BJ (cell line): Measurements from ENCODE around the gene LAMP1. TPM values are rescaled to one million over a fixed set of nuclear protein-coding genes. Genes with fewer than 3 reads are reported as not detected.

ENCODE experiments used
- CTCF ChIA-PET: fragments of 350-600 bp; formaldehyde crosslinking; extraction: SDS; loops from one replicate; lab custom pipeline; 2021; ENCODE audit warnings: antibody characterized with exemption, inconsistent platforms; lab: Yijun Ruan, JAX
- POLR2A ChIA-PET: fragments of 300-600 bp; sonication (Branson Sonifier 250); formaldehyde crosslinking; extraction: SDS; loops from one replicate; lab custom pipeline; 2021; ENCODE audit warnings: antibody characterized with exemption; lab: Charles Lee
- DNase-seq: peaks from one replicate; pipeline ENCODE4 v3.0.0-alpha.2; 2011; ENCODE audit warnings: low read depth
- H3K27me3 ChIP-seq: 2 replicates; pipeline ENCODE4 v1.6.0; 2011; ENCODE audit warnings: low read length; ENCODE audit not compliant: control insufficient read depth, insufficient read depth
- H3K36me3 ChIP-seq: 2 replicates; pipeline ENCODE4 v1.5.1; 2011; ENCODE audit warnings: low read length; ENCODE audit not compliant: control insufficient read depth, insufficient read depth
- H3K4me3 ChIP-seq: 2 replicates; pipeline ENCODE4 v1.5.1; 2011; ENCODE audit warnings: low read depth, mild to moderate bottlenecking, control low read depth, low read length
- polyA plus RNA-seq: library from polyadenylated mRNA; depleted of rRNA; stranded (reverse); fragments of >200 nt; gene quantifications from 2 replicates; pipeline ENCODE4 v1.2.3, GENCODE V29; 2011
- TF ChIP-seq, protein P1 (sequence below): IDR thresholded peaks from 2 replicates; pipeline ENCODE4 v1.5.1; 2011; ENCODE audit warnings: low read depth, mild to moderate bottlenecking, control low read depth, inconsistent platforms, low read length, moderate library complexity; ENCODE audit not compliant: insufficient read depth

Gene LAMP1
- polyA plus RNA-seq, 1 experiment: 274 TPM

DNA sequence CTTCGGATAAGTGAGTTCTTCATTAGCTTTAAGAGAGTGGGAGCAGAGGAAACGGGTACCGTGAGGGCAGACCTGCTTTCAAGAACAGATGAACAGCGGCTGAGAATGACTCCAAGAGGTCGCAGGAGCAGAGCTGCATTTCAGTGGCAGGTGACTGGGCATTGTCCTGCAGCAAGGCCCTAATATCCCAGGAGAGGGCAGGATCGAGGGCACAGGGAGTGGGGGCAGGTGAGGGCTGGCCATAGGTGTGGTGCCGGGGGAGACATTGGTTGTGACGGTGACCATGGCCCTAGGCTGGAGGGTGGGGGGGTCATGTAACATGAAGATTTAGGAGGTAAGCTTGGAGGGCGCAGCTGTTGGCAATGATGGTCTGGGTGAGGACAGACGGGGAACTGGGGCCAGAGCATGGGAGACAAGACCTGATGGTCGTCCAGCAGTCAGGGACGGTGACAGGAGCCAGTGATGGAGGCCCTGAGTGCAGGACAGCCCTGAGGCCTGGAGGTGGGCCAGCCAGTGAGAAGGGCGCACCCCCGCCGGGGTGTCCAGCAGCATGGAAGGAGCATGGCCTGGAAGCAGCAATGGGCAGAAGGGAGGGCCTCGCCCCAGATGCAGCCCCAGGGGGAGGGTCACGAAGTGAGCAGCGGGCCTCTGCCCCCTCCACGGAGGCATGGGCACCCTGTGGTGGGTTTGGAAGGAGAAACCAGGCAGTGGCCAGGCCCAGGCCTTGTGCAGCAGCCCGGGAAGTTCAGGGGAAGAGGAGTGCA, 29.2 kb upstream of the LAMP1 start:
- TF ChIP-seq, protein P1, sequence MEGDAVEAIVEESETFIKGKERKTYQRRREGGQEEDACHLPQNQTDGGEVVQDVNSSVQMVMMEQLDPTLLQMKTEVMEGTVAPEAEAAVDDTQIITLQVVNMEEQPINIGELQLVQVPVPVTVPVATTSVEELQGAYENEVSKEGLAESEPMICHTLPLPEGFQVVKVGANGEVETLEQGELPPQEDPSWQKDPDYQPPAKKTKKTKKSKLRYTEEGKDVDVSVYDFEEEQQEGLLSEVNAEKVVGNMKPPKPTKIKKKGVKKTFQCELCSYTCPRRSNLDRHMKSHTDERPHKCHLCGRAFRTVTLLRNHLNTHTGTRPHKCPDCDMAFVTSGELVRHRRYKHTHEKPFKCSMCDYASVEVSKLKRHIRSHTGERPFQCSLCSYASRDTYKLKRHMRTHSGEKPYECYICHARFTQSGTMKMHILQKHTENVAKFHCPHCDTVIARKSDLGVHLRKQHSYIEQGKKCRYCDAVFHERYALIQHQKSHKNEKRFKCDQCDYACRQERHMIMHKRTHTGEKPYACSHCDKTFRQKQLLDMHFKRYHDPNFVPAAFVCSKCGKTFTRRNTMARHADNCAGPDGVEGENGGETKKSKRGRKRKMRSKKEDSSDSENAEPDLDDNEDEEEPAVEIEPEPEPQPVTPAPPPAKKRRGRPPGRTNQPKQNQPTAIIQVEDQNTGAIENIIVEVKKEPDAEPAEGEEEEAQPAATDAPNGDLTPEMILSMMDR: no peak
- DNase-seq: no peak
- H3K4me3 ChIP-seq: no peak overlapping the region
- CTCF ChIA-PET: interaction anchor here (1.4 kb wide), 1 partner anchor 325 kb away, joined by 3 read pairs; no protein-coding TSS in a partner anchor
- POLR2A ChIA-PET: interaction anchor here (0.7 kb wide), 1 partner anchor 231 kb away, joined by 7 read pairs; no protein-coding TSS in a partner anchor
- peaks cover 10% of the 10 kb centered on the region for H3K36me3 ChIP-seq
- H3K27me3 ChIP-seq: no peaks in the 10 kb centered on the region

DNA sequence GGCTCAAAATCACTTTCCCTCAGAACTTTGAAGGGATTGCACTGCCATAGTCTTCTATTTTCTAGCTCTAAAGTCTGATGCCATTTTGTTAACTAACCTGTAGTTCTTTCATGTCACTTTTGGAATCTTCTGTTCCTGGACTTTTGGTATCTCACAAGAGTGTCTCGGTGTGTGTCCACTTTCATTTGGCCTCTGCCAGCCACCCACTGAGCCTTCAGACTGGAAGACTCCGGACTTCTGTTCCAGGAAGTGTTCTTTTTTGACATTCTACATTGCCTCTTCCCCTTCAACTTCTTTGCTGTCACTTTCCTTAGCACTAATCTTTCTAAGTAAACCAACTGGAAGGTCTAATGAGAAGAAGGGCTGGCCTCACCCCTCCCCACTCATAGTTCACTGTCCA, 25.0 kb upstream of the LAMP1 start:
- TF ChIP-seq, protein P1: no peak
- Histone ChIP-seq H3K27me3 (no peaks in the 10 kb centered on the region), H3K36me3 (peaks cover 2% of the 10 kb centered on the region), H3K4me3 (no peak overlapping the region)
- no peak for DNase-seq
- ChIA-PET CTCF (interaction anchor here (1.1 kb wide), 1 partner anchor 291 kb away, joined by 3 read pairs; no protein-coding TSS in a partner anchor), POLR2A (no interaction called here)

DNA sequence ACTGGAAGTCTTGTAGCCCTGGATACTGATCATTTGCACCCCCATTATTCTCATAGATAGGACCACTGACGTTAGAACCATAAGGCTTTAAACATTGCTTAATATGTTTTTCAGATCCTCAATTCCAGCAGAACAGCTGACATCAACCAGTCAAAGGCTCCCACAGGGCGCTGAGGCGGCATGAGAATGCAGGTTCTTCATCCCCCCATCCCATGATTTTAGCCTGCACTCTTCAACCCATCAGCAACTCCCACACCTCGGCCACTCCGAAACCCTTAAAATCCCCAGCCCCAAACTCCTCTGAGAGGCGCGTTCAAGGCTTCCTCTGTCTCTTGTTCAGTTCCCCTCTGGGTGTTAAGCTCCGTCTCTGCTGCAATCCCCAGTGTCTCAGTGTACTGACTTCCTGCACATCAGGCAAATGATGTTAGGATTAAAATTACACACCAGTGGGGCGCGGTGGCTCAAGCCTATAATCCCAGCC, 24.3 kb upstream of the LAMP1 start:
- POLR2A ChIA-PET: no interaction called here
- no peak for DNase-seq

DNA sequence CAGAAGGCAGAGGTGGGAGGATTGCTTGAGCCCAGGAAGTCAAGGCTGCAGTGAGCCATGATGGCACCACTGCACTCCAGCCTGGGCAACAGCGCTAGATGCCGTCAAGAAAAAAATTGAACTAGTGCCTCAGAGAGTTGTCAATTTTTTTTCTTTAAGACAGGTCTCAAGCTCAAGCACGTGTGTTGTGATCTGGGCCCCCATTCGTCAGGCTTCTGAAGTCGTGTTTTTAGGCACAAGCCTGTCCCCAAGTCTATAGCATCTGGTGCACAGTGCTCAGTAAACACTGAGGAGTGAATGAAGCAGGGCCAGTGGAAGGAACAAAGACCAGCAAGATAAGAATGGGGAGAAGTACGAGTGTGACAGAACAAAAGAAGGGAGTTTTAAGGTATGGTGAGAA, 23.7 kb upstream of the LAMP1 start:
- TF ChIP-seq, protein P1: no peak
- DNase-seq: no peak
- H3K27me3 ChIP-seq: no peaks in the 10 kb centered on the region
- ChIA-PET POLR2A (no interaction called here), CTCF (no interaction called here)
- H3K4me3 ChIP-seq: no peak overlapping the region
- no peaks in the 10 kb centered on the region for H3K36me3 ChIP-seq

More for the DNA sequence above, 24.3 kb upstream of the LAMP1 start:
- no peaks in the 10 kb centered on the region for H3K36me3 ChIP-seq
- H3K4me3 ChIP-seq: no peak overlapping the region
- CTCF ChIA-PET: no interaction called here
- TF ChIP-seq, protein P1: no peak
- H3K27me3 ChIP-seq: no peaks in the 10 kb centered on the region

DNA sequence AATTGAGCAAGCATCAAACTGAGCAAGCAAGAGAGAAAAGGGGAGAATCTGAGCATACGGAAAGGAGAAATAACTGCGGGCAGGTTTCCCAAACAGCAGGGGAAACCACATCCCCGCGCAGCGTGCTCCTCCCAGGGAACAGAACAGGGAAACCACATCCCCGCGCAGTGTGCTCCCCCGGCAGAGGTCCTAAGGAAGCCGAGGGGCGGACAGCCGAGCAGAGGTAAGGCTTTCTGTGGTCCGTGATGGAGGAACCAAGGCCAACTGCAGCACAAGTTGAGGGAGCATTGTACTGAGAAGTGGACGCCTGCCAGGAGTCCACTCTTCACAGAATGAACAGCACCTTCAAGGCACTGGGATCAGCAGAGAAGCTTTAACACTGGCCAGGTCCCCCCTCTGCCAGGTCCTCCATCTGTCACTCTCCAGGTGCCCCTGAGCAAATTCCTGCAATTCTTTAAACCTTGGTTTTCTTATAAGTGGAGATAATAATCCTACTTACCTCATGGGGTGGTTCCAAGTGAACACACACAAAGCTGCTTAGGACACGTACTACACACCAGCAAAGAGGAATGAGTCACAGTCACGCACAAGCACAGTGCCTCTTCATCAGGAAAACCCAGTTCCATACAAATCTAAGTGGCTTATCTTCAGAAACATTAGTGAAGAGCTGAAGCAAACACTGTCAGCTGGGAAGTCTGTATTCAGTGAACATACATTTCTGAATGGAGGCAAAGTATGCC, 23.0 kb upstream of the LAMP1 start:
- peak; percentile 11 for DNase-seq
- ChIA-PET POLR2A (no interaction called here), CTCF (interaction anchor here (0.9 to 1.1 kb wide), 3 partner anchors 16 to 178 kb away, joined by 3 to 5 read pairs (median 4); no protein-coding TSS in a partner anchor)
- no peaks in the 10 kb centered on the region for H3K27me3 ChIP-seq
- TF ChIP-seq, protein P1: no peak
- H3K36me3 ChIP-seq: no peaks in the 10 kb centered on the region
- H3K4me3 ChIP-seq: no peak overlapping the region
